H1 (cell line): ENCODE data around the gene GPC2. TPM values are rescaled to one million over a fixed set of nuclear protein-coding genes. Genes with fewer than 3 reads are reported as not detected.

Source experiments
- CTCF ChIA-PET: fragments of 300-600 bp; sonication (Branson Sonifier 250); formaldehyde crosslinking; loops from one replicate; lab custom pipeline; 2021; ENCODE audit not compliant: partially characterized antibody; lab: Charles Lee
- POLR2A ChIA-PET: fragments of 300-600 bp; sonication (Branson Sonifier 250); formaldehyde crosslinking; loops from one replicate; lab custom pipeline; 2021; ENCODE audit warnings: inconsistent platforms; ENCODE audit not compliant: partially characterized antibody; lab: Charles Lee
- DNase-seq, 2 experiments: peaks; one replicate each; pipeline versions ENCODE4 v3.0.0 to v3.0.0-alpha.2; 2010 to 2022; ENCODE audit warnings: low spot score in 2 of 2, low read depth in 1 of 2, mixed read lengths in 1 of 2
- FAIRE-seq: peaks from 2 replicates; lab custom pipeline; 2011; peaks lifted over from hg19 to GRCh38; lab: Jason Lieb, UNC
- H2AFZ ChIP-seq: 2 replicates; pipeline ENCODE4 v1.8.1; 2012; ENCODE audit warnings: low read length, inconsistent platforms
- H2AK5ac ChIP-seq: 2 replicates; pipeline ENCODE4 v1.6.1; 2013; ENCODE audit warnings: low read depth, low read length
- H2BK120ac ChIP-seq: replicated peaks from 2 replicates; pipeline ENCODE3; 2013; ENCODE audit warnings: low read depth, low read length, inconsistent platforms
- H2BK12ac ChIP-seq: 2 replicates; pipeline ENCODE4 v1.6.1; 2013; ENCODE audit warnings: low read depth, low read length
- H2BK15ac ChIP-seq: 2 replicates; pipeline ENCODE4 v1.6.1; 2013; ENCODE audit warnings: low read length
- H2BK20ac ChIP-seq: 2 replicates; pipeline ENCODE4 v1.6.1; 2013; ENCODE audit warnings: low read length
- H2BK5ac ChIP-seq: 2 replicates; pipeline ENCODE4 v1.6.1; 2013; ENCODE audit warnings: low read depth, low read length
- H3K14ac ChIP-seq: 2 replicates; pipeline ENCODE4 v1.6.1; 2013; ENCODE audit warnings: inconsistent platforms; ENCODE audit not compliant: insufficient read length
- H3K18ac ChIP-seq: 2 replicates; pipeline ENCODE4 v1.6.1; 2013; ENCODE audit warnings: low read length; ENCODE audit errors: extremely low read depth
- H3K23ac ChIP-seq: 2 replicates; pipeline ENCODE4 v1.6.1; 2013; ENCODE audit warnings: inconsistent platforms; ENCODE audit not compliant: insufficient read length
- H3K23me2 ChIP-seq: 2 replicates; pipeline ENCODE4 v1.6.1; 2013; ENCODE audit warnings: low read depth, low read length
- H3K27ac ChIP-seq: 2 replicates; pipeline ENCODE4 v1.6.1; 2011; ENCODE audit warnings: low read depth, low read length, inconsistent platforms
- H3K27me3 ChIP-seq, 4 experiments: replicated peaks in 1 of 4; 1 replicate in 1 of 4; 2 replicates in 3 of 4; pipeline versions ENCODE4 v1.6.1 to v1.8.1; 2011 to 2013; ENCODE audit warnings: low read length in 3 of 4, mild to moderate bottlenecking in 3 of 4, inconsistent platforms in 2 of 4, mixed read lengths in 2 of 4, moderate library complexity in 1 of 4; ENCODE audit not compliant: control insufficient read depth in 3 of 4, insufficient read depth in 3 of 4; ENCODE audit errors: extremely low read depth in 1 of 4
- H3K36me3 ChIP-seq, 4 experiments: 2 replicates each; pipeline versions ENCODE4 v1.6.1 to v1.8.1; 2011 to 2013; ENCODE audit warnings: mild to moderate bottlenecking in 4 of 4, low read length in 3 of 4, moderate library complexity in 2 of 4, control low read depth in 1 of 4, inconsistent platforms in 1 of 4; ENCODE audit not compliant: insufficient read depth in 4 of 4, control insufficient read depth in 2 of 4
- H3K4ac ChIP-seq: replicated peaks from 2 replicates; pipeline ENCODE3; 2013; ENCODE audit warnings: low read length, low read depth, mixed read lengths, inconsistent platforms; ENCODE audit not compliant: insufficient read length
- H3K4me1 ChIP-seq, 4 experiments: replicated peaks in 1 of 4; 1 replicate in 1 of 4; 2 replicates in 3 of 4; pipeline versions ENCODE4 v1.6.1 to v1.8.1; 2011 to 2013; ENCODE audit warnings: low read length in 3 of 4, inconsistent platforms in 2 of 4, mixed read lengths in 1 of 4; ENCODE audit not compliant: insufficient read depth in 4 of 4, control insufficient read depth in 3 of 4
- H3K4me2 ChIP-seq, 2 experiments: 2 replicates each; pipeline versions ENCODE4 v1.6.1 to v1.8.1; 2011 to 2013; ENCODE audit warnings: low read depth in 2 of 2, low read length in 2 of 2, control low read depth in 1 of 2, inconsistent platforms in 1 of 2, mild to moderate bottlenecking in 1 of 2; ENCODE audit not compliant: insufficient read depth in 1 of 2
- H3K4me3 ChIP-seq, 4 experiments: fragments of 200-600, 300-600 bp in 1 of 4; sonication (generic), shearing (Covaris generic), sonication (Bioruptor Twin) in 1 of 4; 2 replicates each; pipeline versions ENCODE4 v1.5.1 to v1.8.1; 2011 to 2016; ENCODE audit warnings: low read length in 4 of 4, low read depth in 3 of 4, control low read depth in 2 of 4, inconsistent platforms in 2 of 4, mild to moderate bottlenecking in 2 of 4, mixed read lengths in 1 of 4, moderate library complexity in 1 of 4; ENCODE audit not compliant: insufficient read depth in 2 of 4; ENCODE audit errors: extremely low read depth in 1 of 4
- H3K56ac ChIP-seq: replicated peaks from 2 replicates; pipeline ENCODE3; 2013; ENCODE audit warnings: low read depth, mild to moderate bottlenecking, mixed read lengths, low read length, inconsistent platforms; ENCODE audit not compliant: insufficient read length
- H3K79me1 ChIP-seq: 2 replicates; pipeline ENCODE4 v1.6.1; 2013; ENCODE audit warnings: low read depth, low read length, control low read depth
- H3K79me2 ChIP-seq, 2 experiments: 2 replicates each; pipeline versions ENCODE4 v1.6.1 to v1.8.1; 2012 to 2013; ENCODE audit warnings: low read length in 2 of 2, mild to moderate bottlenecking in 2 of 2, inconsistent platforms in 1 of 2; ENCODE audit not compliant: insufficient read depth in 2 of 2, control insufficient read depth in 1 of 2
- H3K9ac ChIP-seq, 4 experiments: replicated peaks in 1 of 4; 1 replicate in 1 of 4; 2 replicates in 3 of 4; pipeline versions ENCODE4 v1.6.1 to v1.8.1; 2011 to 2013; ENCODE audit warnings: low read depth in 3 of 4, low read length in 3 of 4, control low read depth in 2 of 4, mild to moderate bottlenecking in 2 of 4, moderate library complexity in 2 of 4, inconsistent platforms in 1 of 4; ENCODE audit errors: extremely low read depth in 1 of 4
- H3K9me3 ChIP-seq, 2 experiments: 2 replicates each; pipeline versions ENCODE4 v1.6.1 to v1.8.1; 2012 to 2013; ENCODE audit warnings: mild to moderate bottlenecking in 2 of 2, moderate library complexity in 2 of 2, control low read depth in 1 of 2, inconsistent platforms in 1 of 2, low read depth in 1 of 2, low read length in 1 of 2, mixed read lengths in 1 of 2; ENCODE audit not compliant: insufficient read depth in 2 of 2
- H4K20me1 ChIP-seq, 2 experiments: replicated peaks in 1 of 2; 2 replicates each; pipeline versions ENCODE3 to v1.8.1; 2011 to 2013; ENCODE audit warnings: inconsistent platforms in 2 of 2, low read length in 2 of 2, mild to moderate bottlenecking in 1 of 2; ENCODE audit not compliant: insufficient read depth in 2 of 2, control insufficient read depth in 1 of 2
- H4K5ac ChIP-seq: 2 replicates; pipeline ENCODE4 v1.6.1; 2013; ENCODE audit warnings: low read length, low read depth, mixed read lengths, inconsistent platforms; ENCODE audit not compliant: insufficient read length
- H4K8ac ChIP-seq: 2 replicates; pipeline ENCODE4 v1.8.0; 2013; ENCODE audit warnings: mild to moderate bottlenecking, moderate library complexity, low read length, inconsistent platforms; ENCODE audit not compliant: insufficient read depth; ENCODE audit errors: extremely low read depth
- H4K91ac ChIP-seq: replicated peaks from 2 replicates; pipeline ENCODE3; 2013; ENCODE audit warnings: low read length, mixed read lengths, inconsistent platforms; ENCODE audit not compliant: insufficient read length
- BCL11A ChIP-seq, 2 experiments: IDR thresholded peaks; one replicate each; pipeline ENCODE4 v1.6.1; 2011; ENCODE audit warnings: low read depth in 2 of 2, low read length in 2 of 2, mild to moderate bottlenecking in 2 of 2
- BRCA1 ChIP-seq: IDR thresholded peaks from 2 replicates; pipeline ENCODE4 v1.6.1; 2012; ENCODE audit warnings: low read depth, low read length, improper control_type of control experiment
- CEBPB ChIP-seq: IDR thresholded peaks from 2 replicates; pipeline ENCODE4 v1.6.1; 2012; ENCODE audit warnings: low read depth, low read length
- CHD1 ChIP-seq: IDR thresholded peaks from 2 replicates; pipeline ENCODE4 v1.6.1; 2012; ENCODE audit warnings: low read depth, low read length, improper control_type of control experiment
- FOSL1 ChIP-seq: IDR thresholded peaks from 2 replicates; pipeline ENCODE4 v1.6.1; 2011; ENCODE audit warnings: mild to moderate bottlenecking, low read depth, low read length, moderate library complexity; ENCODE audit not compliant: insufficient read depth
- GABPA ChIP-seq: IDR thresholded peaks from 2 replicates; pipeline ENCODE4 v1.6.1; 2011; ENCODE audit warnings: mild to moderate bottlenecking, low read length, moderate library complexity, borderline replicate concordance; ENCODE audit not compliant: insufficient read depth
- NANOG ChIP-seq: IDR thresholded peaks from 2 replicates; pipeline ENCODE4 v1.6.1; 2011; ENCODE audit warnings: low read length, low read depth, mild to moderate bottlenecking, inconsistent platforms; ENCODE audit not compliant: insufficient read depth, poor library complexity, severe bottlenecking
- NRF1 ChIP-seq: IDR thresholded peaks from 2 replicates; pipeline ENCODE4 v1.6.1; 2011; ENCODE audit warnings: mild to moderate bottlenecking, low read depth, low read length, improper control_type of control experiment
- POLR2A ChIP-seq, 2 experiments: IDR thresholded peaks; 1 replicate in 1 of 2; 2 replicates in 1 of 2; pipeline ENCODE4 v1.6.1; 2011; ENCODE audit warnings: low read depth in 2 of 2, low read length in 2 of 2, mild to moderate bottlenecking in 2 of 2; ENCODE audit errors: control extremely low read depth in 1 of 2
- POU5F1 ChIP-seq: IDR thresholded peaks from 2 replicates; pipeline ENCODE4 v1.6.1; 2011; ENCODE audit warnings: low read depth, mild to moderate bottlenecking, low read length, moderate library complexity
- RAD21 ChIP-seq, 2 experiments: IDR thresholded peaks in 1 of 2; conservative IDR thresholded peaks in 1 of 2; 2 replicates each; pipeline ENCODE4 v1.6.1; 2011; ENCODE audit warnings: low read depth in 2 of 2, low read length in 2 of 2, improper control_type of control experiment in 1 of 2, inconsistent platforms in 1 of 2, mild to moderate bottlenecking in 1 of 2, moderate library complexity in 1 of 2
- RXRA ChIP-seq: IDR thresholded peaks from 2 replicates; pipeline ENCODE4 v1.6.1; 2011; ENCODE audit warnings: low read depth, mild to moderate bottlenecking, low read length, moderate library complexity; ENCODE audit not compliant: insufficient read depth
- SP1 ChIP-seq: IDR thresholded peaks from 2 replicates; pipeline ENCODE4 v1.6.1; 2011; ENCODE audit warnings: low read depth, low read length
- TAF7 ChIP-seq: optimal IDR thresholded peaks from 2 replicates; pipeline ENCODE3; 2011; ENCODE audit warnings: low read depth, mild to moderate bottlenecking, inconsistent platforms, low read length, moderate library complexity, borderline replicate concordance
- TBP ChIP-seq: IDR thresholded peaks from 2 replicates; pipeline ENCODE4 v1.6.1; 2011; ENCODE audit warnings: low read depth, low read length, improper control_type of control experiment
- WGBS, 2 experiments: shearing (Covaris generic) in 1 of 2; methylation state at CpG; one replicate each; pipeline versions ENCODE4 v1.1.6 to v1.1.7; 2013 to 2015; ENCODE audit warnings: low lambda C conversion rate in 2 of 2, mixed read lengths in 2 of 2, inconsistent platforms in 1 of 2, low coverage in 1 of 2, missing lambda C conversion rate in 1 of 2; ENCODE audit not compliant: insufficient replicate concordance in 2 of 2, insufficient coverage in 1 of 2, insufficient read length in 1 of 2; ENCODE audit errors: extremely low coverage in 1 of 2, missing lambda C conversion rate in 1 of 2; 5-methylcytosine and 5-hydroxymethylcytosine counted together
- polyA plus RNA-seq, 7 experiments: library from polyadenylated mRNA; depleted of rRNA in 3 of 7; stranded (reverse) in 5 of 7; unstranded in 2 of 7; fragments of >200 nt in 5 of 7; fragments of 200-250 nt in 2 of 7; gene quantifications; 1 replicate in 5 of 7; 2 replicates in 1 of 7; 4 replicates in 1 of 7; pipeline versions ENCODE4 v1.2.1 to v1.2.3, GENCODE V29; 2011 to 2013; ENCODE audit warnings: missing spikeins in 2 of 7, mixed read lengths in 2 of 7
- total RNA-seq: library from RNA; stranded (reverse); fragmentation: NEBNext Ultra II Directional; extraction: Animal tissue kit (Norgen Biotek cat#: 25700); gene quantifications from 2 replicates; pipeline ENCODE4 v1.2.1, GENCODE V29; 2021

GPC2 gene
- total and polyA plus RNA-seq, 2 of the 8 experiments (the other 6 are each of a cell fraction or from before 2014, with no cell fraction given) = 25.3 to 44.8 TPM

- Histone ChIP-seq H4K5ac (no peak overlapping the region), H3K9me3 (no peaks in the 10 kb centered on the region), H3K23me2 (no peaks in the 10 kb centered on the region), H3K14ac (no peak overlapping the region), H4K91ac (no peak overlapping the region), H2BK120ac (no peak overlapping the region), H3K18ac (no peak overlapping the region), H2BK5ac (no peak overlapping the region), H2AFZ (no peak overlapping the region), H3K4me3 (no peak overlapping the region), H2BK15ac (no peak overlapping the region), H3K79me1 (no peaks in the 10 kb centered on the region), H3K4me1 (peaks cover 0 to 2% (median 0%) of the 10 kb centered on the region in 4 experiments; a peak in 1 of 7 replicates), H3K4ac (no peak overlapping the region), H2AK5ac (no peak overlapping the region), H3K56ac (no peak overlapping the region), H3K27ac (no peak overlapping the region), H3K4me2 (no peak overlapping the region), H2BK12ac (no peak overlapping the region), H4K20me1 (no peaks in the 10 kb centered on the region), H3K23ac (no peak overlapping the region), H3K36me3 (no peaks in the 10 kb centered on the region), H3K9ac (no peak overlapping the region), H4K8ac (no peak overlapping the region), H2BK20ac (no peak overlapping the region), H3K27me3 (no peaks in the 10 kb centered on the region), H3K79me2 (no peaks in the 10 kb centered on the region)
- CTCF ChIA-PET = interaction anchor here (0.5 to 10.2 kb wide), 5 partner anchors 9 to 1397 kb away, joined by 3 to 108 read pairs (median 3); no protein-coding TSS in a partner anchor
- WGBS, 2 experiments = 86% methylated on average over 3 of the region's 3 CpGs; no CpG with 5 or more reads in 1 of the 2 experiments
- no peak for DNase-seq
- no peak for FAIRE-seq
- POLR2A ChIA-PET = interaction anchor here (0.6 to 1.3 kb wide), 4 partner anchors 10 to 658 kb away, joined by 3 to 9 read pairs (median 3); partner anchors contain the start of genes AP4M1 and MCM7
- no peak for TF ChIP-seq GABPA
- no peak for TF ChIP-seq NANOG
- TF ChIP-seq CEBPB = no peak
- no peak for TF ChIP-seq SP1
- TF ChIP-seq POLR2A (IDR thresholded peaks at IDR 0.05; ENCODE audit: control extremely low read depth in 1 of 2, low read depth in 2 of 2, low read length in 2 of 2) = no peak
- TF ChIP-seq RAD21 (IDR thresholded peaks at IDR 0.05 in 1 of 2, conservative IDR thresholded peaks at IDR 0.05 in 1 of 2; ENCODE audit: low read depth in 2 of 2, low read length in 2 of 2) = no peak
- no peak for TF ChIP-seq BCL11A (IDR thresholded peaks at IDR 0.05; ENCODE audit: low read depth in 2 of 2, low read length in 2 of 2)
- TF ChIP-seq TAF7 = no peak
- no peak for TF ChIP-seq BRCA1
- no peak for TF ChIP-seq NRF1
- TF ChIP-seq POU5F1 = no peak
- no peak for TF ChIP-seq FOSL1
- TF ChIP-seq CHD1 = no peak
- TF ChIP-seq RXRA = no peak
- no peak for TF ChIP-seq TBP
Observed at GRCh38 chr7:100142461-100142860, 34.7 kb downstream of the GPC2 start.
